A673 (cell line): Measurements from ENCODE around the gene KLHL30. TPM values are rescaled to one million over a fixed set of nuclear protein-coding genes. Genes with fewer than 3 reads are reported as not detected.

Source experiments
- BruUV-seq: library from RNA; stranded (reverse); fragments of 400-500 nt; replicated peaks from 2 replicates; lab custom pipeline; 2021; lab: Mats Ljungman, UMichigan
- CTCF ChIA-PET: fragments of 300-600 bp; sonication (Branson Sonifier 250); formaldehyde crosslinking; loops from one replicate; lab custom pipeline; 2022; ENCODE audit warnings: antibody characterized with exemption; lab: Charles Lee
- POLR2A ChIA-PET: fragments of 300-600 bp; sonication (Branson Sonifier 250); formaldehyde crosslinking; loops from one replicate; lab custom pipeline; 2022; ENCODE audit warnings: antibody characterized with exemption; ENCODE audit not compliant: low non-redundant PET; lab: Charles Lee
- DNase-seq: peaks from one replicate; pipeline ENCODE4 v3.0.0-alpha.2; 2015; ENCODE audit warnings: low spot score
- H3K27ac ChIP-seq: fragments of 200-600 bp; sonication (generic); 2 replicates; pipeline ENCODE4 v1.5.1; 2016; ENCODE audit warnings: mixed run types, low read depth, mild to moderate bottlenecking, mixed read lengths, antibody characterized with exemption, low read length; ENCODE audit not compliant: poor library complexity, severe bottlenecking
- H3K27me3 ChIP-seq: fragments of 200-600 bp; sonication (generic); replicated peaks from 2 replicates; pipeline ENCODE4 v1.6.1; 2017; ENCODE audit warnings: mixed run types, low read depth, mild to moderate bottlenecking, mixed read lengths, antibody characterized with exemption, low read length; ENCODE audit not compliant: insufficient read depth, poor library complexity
- H3K36me3 ChIP-seq: fragments of 200-600 bp; sonication (generic); 2 replicates; pipeline ENCODE4 v1.6.1; 2016; ENCODE audit warnings: mixed run types, mild to moderate bottlenecking, mixed read lengths, antibody characterized with exemption, low read length; ENCODE audit not compliant: insufficient read depth, poor library complexity, severe bottlenecking
- H3K4me1 ChIP-seq: fragments of 200-600 bp; sonication (generic); 2 replicates; pipeline ENCODE4 v1.6.1; 2017; ENCODE audit warnings: mixed run types, mild to moderate bottlenecking, mixed read lengths, antibody characterized with exemption, low read length; ENCODE audit not compliant: insufficient read depth, poor library complexity, severe bottlenecking
- H3K4me3 ChIP-seq: fragments of 200-600 bp; sonication (generic); 2 replicates; pipeline ENCODE4 v1.5.1; 2016; ENCODE audit warnings: low read depth, mixed run types, mild to moderate bottlenecking, mixed read lengths, low read length; ENCODE audit not compliant: poor library complexity, severe bottlenecking
- H3K9me3 ChIP-seq: fragments of 200-600 bp; sonication (generic); 2 replicates; pipeline ENCODE4 v1.6.1; 2016; ENCODE audit warnings: mixed run types, low read depth, mild to moderate bottlenecking, mixed read lengths, antibody characterized with exemption, low read length; ENCODE audit not compliant: poor library complexity, severe bottlenecking
- EZH2 ChIP-seq: fragments of 200-600 bp; sonication (generic); IDR thresholded peaks from 2 replicates; pipeline ENCODE4 v1.6.1; 2017; ENCODE audit warnings: borderline replicate concordance, low read depth, mild to moderate bottlenecking, mixed read lengths, antibody characterized with exemption, low read length; ENCODE audit not compliant: poor library complexity, severe bottlenecking
- intact Hi-C: fragments of 100-400 bp; cut with micrococcal nuclease; formaldehyde crosslinking; loops from one replicate; pipeline ENCODE4 v1.10.0; 2022; ENCODE audit not compliant: unreplicated experiment
- total RNA-seq: library from RNA; stranded (reverse); gene quantifications from 2 replicates; pipeline ENCODE4 v1.2.3, GENCODE V29; 2021
- TF ChIP-seq, protein P1 (sequence below): fragments of 300-800, 200-600 bp; sonication (generic); conservative IDR thresholded peaks from 2 replicates; pipeline ENCODE4 v1.5.1; 2017; ENCODE audit warnings: low read depth, mild to moderate bottlenecking, antibody characterized with exemption, low read length, moderate library complexity, mixed read lengths

Gene KLHL30
- total RNA-seq, 1 experiment from 2014 or later: not detected

DNA sequence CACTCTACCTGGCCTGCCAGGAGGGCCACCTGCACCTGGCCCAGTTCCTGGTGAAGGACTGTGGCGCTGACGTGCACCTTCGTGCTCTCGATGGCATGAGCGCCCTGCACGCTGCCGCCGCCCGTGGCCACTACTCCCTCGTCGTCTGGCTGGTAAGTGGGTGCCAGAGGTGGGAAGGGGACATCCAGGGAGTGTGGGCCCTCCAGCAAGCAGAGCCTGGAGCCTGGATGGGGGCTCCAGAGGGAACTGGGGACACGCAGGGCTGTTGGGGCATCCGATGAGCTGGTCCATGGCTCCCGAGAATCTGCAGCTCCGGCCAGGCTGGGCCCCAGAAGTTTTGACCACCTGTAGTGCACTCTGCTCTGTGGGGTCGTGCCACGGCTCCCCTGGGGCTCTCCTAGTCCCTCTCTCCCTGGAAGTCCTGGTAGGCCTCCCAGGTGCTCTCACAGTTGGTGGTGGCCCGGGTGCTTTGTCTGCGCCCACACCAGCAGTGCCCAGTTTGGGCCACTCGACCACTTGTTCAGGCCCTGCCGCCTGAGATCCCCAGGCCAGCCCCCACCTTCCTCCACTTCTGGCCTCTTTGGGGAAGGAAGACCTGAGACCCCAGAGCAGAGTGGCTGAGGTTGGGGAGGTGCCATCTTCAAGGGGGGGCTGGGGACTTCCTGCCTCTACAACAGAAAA lies 33.6 kb upstream of the KLHL30 start:
- DNase-seq: no peak
- no TSS peak for BruUV-seq

GRCh38 chr2:238105506-238106338 lies 32.7 kb upstream of the KLHL30 start:
- ChIA-PET CTCF (no interaction called here), POLR2A (no interaction called here)
- DNase-seq: no peak
- intact Hi-C loops: no loop called here
- Histone ChIP-seq H3K36me3 (no peaks in the 10 kb centered on the region), H3K4me3 (no peak overlapping the region), H3K27me3 (no peaks in the 10 kb centered on the region), H3K27ac (no peak overlapping the region), H3K4me1 (no peaks in the 10 kb centered on the region), H3K9me3 (no peaks in the 10 kb centered on the region)
- TF ChIP-seq EZH2: no peak
- TF ChIP-seq, protein P1, sequence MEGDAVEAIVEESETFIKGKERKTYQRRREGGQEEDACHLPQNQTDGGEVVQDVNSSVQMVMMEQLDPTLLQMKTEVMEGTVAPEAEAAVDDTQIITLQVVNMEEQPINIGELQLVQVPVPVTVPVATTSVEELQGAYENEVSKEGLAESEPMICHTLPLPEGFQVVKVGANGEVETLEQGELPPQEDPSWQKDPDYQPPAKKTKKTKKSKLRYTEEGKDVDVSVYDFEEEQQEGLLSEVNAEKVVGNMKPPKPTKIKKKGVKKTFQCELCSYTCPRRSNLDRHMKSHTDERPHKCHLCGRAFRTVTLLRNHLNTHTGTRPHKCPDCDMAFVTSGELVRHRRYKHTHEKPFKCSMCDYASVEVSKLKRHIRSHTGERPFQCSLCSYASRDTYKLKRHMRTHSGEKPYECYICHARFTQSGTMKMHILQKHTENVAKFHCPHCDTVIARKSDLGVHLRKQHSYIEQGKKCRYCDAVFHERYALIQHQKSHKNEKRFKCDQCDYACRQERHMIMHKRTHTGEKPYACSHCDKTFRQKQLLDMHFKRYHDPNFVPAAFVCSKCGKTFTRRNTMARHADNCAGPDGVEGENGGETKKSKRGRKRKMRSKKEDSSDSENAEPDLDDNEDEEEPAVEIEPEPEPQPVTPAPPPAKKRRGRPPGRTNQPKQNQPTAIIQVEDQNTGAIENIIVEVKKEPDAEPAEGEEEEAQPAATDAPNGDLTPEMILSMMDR: no peak
- BruUV-seq: no TSS peak

More for the DNA sequence above, 33.6 kb upstream of the KLHL30 start:
- no peaks in the 10 kb centered on the region for H3K27me3 ChIP-seq
- ChIA-PET CTCF (no interaction called here), POLR2A (no interaction called here)
- H3K36me3 ChIP-seq: no peaks in the 10 kb centered on the region
- no peak overlapping the region for H3K4me3 ChIP-seq
- H3K4me1 ChIP-seq: no peaks in the 10 kb centered on the region
- no peaks in the 10 kb centered on the region for H3K9me3 ChIP-seq
- H3K27ac ChIP-seq: no peak overlapping the region
- TF ChIP-seq, protein P1: no peak
- TF ChIP-seq EZH2: no peak
- intact Hi-C loops: no loop called here

- Histone ChIP-seq H3K4me1 (no peaks in the 10 kb centered on the region), H3K27me3 (no peaks in the 10 kb centered on the region), H3K36me3 (no peaks in the 10 kb centered on the region), H3K4me3 (no peak overlapping the region), H3K27ac (no peak overlapping the region), H3K9me3 (no peaks in the 10 kb centered on the region)
- CTCF ChIA-PET: no interaction called here
- BruUV-seq: no TSS peak
- POLR2A ChIA-PET: no interaction called here
- no peak for DNase-seq
- TF ChIP-seq, protein P1: no peak
- TF ChIP-seq EZH2: no peak
- intact Hi-C loops: no loop called here
Observed at GRCh38 chr2:238106339-238106697, 32.1 kb upstream of the KLHL30 start.
